Fibroblast of villous mesenchyme (primary cell): ENCODE results near the gene SULF2. TPM values are rescaled to one million over a fixed set of nuclear protein-coding genes. Genes with fewer than 3 reads are reported as not detected.
A peak's percentile ranks its signal among the peaks of the same experiment; 100 is the strongest.

Source experiments
- DNase-seq: peaks from one replicate; pipeline ENCODE4 v3.0.0-alpha.2; 2010; ENCODE audit warnings: low read depth
- H3K4me3 ChIP-seq: 2 replicates; pipeline ENCODE4 v1.5.1; 2011; ENCODE audit warnings: low read depth, mild to moderate bottlenecking, low read length
- CTCF ChIP-seq: IDR thresholded peaks from 2 replicates; pipeline ENCODE4 v1.5.1; 2012; ENCODE audit warnings: low read depth, mild to moderate bottlenecking, low read length; ENCODE audit not compliant: insufficient read depth
- total RNA-seq: library from RNA; depleted of rRNA; stranded (reverse); fragments of >200 nt; gene quantifications from 2 replicates; pipeline ENCODE4 v1.2.3, GENCODE V29; 2012

SULF2 gene
- total RNA-seq, 1 donor: 3.5 TPM

- no peak for DNase-seq
- no peak overlapping the region for H3K4me3 ChIP-seq
- TF ChIP-seq CTCF: no peak
These were observed 136.3 kb downstream of the SULF2 start for GRCh38 chr20:47648943-47649342.

GRCh38 chr20:47647994-47648393, 137.3 kb downstream of the SULF2 start:
- TF ChIP-seq CTCF: no peak
- no peak overlapping the region for H3K4me3 ChIP-seq
- no peak for DNase-seq

GRCh38 chr20:47645632-47646031, 139.6 kb downstream of the SULF2 start:
- no peak for DNase-seq
- TF ChIP-seq CTCF: no peak
- no peak overlapping the region for H3K4me3 ChIP-seq

GRCh38 chr20:47642624-47643023, 142.7 kb downstream of the SULF2 start:
- peak; percentile 30 for DNase-seq
- no peak overlapping the region for H3K4me3 ChIP-seq
- no peak for TF ChIP-seq CTCF

- H3K4me3 ChIP-seq: no peak overlapping the region
- no peak for TF ChIP-seq CTCF
- DNase-seq: no peak
These were observed 143.2 kb downstream of the SULF2 start for GRCh38 chr20:47642118-47642517.

GRCh38 chr20:47638851-47639250, 146.4 kb downstream of the SULF2 start:
- TF ChIP-seq CTCF: no peak
- H3K4me3 ChIP-seq: no peak overlapping the region
- DNase-seq: no peak

- no peak overlapping the region for H3K4me3 ChIP-seq
- DNase-seq: no peak
- no peak for TF ChIP-seq CTCF
These were observed 150.0 kb downstream of the SULF2 start for GRCh38 chr20:47635256-47635655.
